Measurements from ENCODE around the gene SMIM13.

DNA sequence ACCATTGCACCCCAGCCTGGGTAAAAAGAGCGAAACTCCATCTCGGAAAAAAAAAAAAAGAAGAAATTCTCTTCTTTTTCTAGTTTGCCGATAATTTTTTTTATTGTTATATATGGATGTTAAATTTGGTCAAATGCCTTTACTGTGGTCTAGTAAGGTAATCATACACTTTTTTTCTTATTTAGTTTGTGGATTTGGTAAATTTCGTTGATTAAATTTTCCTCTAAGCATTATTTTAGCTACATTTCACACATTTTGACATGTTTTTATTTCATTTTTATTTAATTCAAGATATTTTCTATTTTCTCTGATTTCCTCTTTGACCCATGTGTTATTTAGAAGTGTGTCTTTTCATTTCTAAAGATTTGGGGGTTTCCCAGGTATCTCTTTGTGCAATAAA is 31.6 kb upstream of the SMIM13 start:
- TF ChIP-seq, protein P1, sequence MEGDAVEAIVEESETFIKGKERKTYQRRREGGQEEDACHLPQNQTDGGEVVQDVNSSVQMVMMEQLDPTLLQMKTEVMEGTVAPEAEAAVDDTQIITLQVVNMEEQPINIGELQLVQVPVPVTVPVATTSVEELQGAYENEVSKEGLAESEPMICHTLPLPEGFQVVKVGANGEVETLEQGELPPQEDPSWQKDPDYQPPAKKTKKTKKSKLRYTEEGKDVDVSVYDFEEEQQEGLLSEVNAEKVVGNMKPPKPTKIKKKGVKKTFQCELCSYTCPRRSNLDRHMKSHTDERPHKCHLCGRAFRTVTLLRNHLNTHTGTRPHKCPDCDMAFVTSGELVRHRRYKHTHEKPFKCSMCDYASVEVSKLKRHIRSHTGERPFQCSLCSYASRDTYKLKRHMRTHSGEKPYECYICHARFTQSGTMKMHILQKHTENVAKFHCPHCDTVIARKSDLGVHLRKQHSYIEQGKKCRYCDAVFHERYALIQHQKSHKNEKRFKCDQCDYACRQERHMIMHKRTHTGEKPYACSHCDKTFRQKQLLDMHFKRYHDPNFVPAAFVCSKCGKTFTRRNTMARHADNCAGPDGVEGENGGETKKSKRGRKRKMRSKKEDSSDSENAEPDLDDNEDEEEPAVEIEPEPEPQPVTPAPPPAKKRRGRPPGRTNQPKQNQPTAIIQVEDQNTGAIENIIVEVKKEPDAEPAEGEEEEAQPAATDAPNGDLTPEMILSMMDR (IDR thresholded peaks at IDR 0.05): no peak
- no peak for TF ChIP-seq POLR2AphosphoS5 (IDR thresholded peaks at IDR 0.05)

Data from transverse colon (tissue), 4 donors.